Smooth muscle cell of trachea (primary cell): Measurements from ENCODE around the gene LIMA1. TPM values are rescaled to one million over a fixed set of nuclear protein-coding genes. Genes with fewer than 3 reads are reported as not detected.

Experiments
- total RNA-seq: library from RNA; depleted of rRNA; stranded (reverse); fragments of >200 nt; gene quantifications from 2 replicates; pipeline ENCODE4 v1.2.1, GENCODE V29; 2014

Gene LIMA1
- 122 and 167 TPM in 2 replicates for total RNA-seq

DNA sequence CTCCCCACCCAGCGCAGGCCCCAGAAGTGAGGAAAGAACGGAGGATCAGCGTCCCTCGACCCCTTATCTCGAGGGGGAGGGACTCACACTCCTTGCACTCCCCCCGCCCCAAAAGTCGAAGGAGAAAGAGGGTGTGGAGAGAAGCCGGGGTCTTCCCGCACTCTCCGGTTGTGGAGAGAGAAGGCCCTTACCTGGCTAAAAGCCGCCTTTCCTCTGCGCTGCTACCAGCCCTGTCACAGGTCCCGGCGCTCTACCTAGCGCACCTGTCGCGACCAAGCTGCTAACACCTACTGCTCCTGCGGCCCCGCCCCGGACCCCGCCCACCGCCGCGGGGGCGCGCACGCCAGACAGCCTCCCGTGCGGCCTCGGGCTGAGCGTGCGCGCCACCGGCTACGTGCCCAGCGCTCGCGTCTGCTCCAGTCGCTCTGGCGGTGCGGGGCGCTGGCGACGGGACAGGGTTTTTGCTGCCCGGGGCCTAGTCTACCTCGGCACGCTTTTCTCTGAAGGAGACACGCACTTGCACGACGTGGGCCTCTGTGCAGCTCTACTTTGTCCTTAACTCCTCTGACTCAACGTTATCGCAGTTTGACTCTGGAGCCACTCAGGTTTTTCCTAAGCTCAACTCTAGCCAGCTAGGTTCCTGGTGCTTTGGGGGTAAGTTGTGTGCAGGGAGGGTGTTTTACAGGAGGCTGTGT is at the start of gene LIMA1:
LIMA1 (minus strand) TSS at position 292 of the 695 bp plus-strand sequence. CDS start 34,769 bp downstream, outside the sequence.

GRCh38 chr12:50167049-50167828 is 116.1 kb downstream of the LIMA1 start, which contains the start of gene CERS5:
Gene CERS5 (minus strand): TSS chr12:50167369. CDS start chr12:50167297, 72 bp downstream.

Other genes starting within 250 kb of the LIMA1 start
- gene ASIC1, start 225.9 kb downstream of the LIMA1 start, total RNA-seq = 1.5 and 4.6 TPM in 2 replicates
- gene SMARCD1, start 198.2 kb downstream of the LIMA1 start, total RNA-seq = 36.9 and 40.6 TPM in 2 replicates
- gene GPD1, start 179.5 kb downstream of the LIMA1 start, total RNA-seq = under 0.01 TPM in 1 of 2 replicates, not detected in the other
- 26.0 and 29.4 TPM in 2 replicates for gene COX14, start 171.3 kb downstream of the LIMA1 start, total RNA-seq
- 27.3 and 37.4 TPM in 2 replicates for gene CERS5, start 116.2 kb downstream of the LIMA1 start, total RNA-seq
- gene FAM186A, start 113.1 kb upstream of the LIMA1 start, total RNA-seq = not detected in 2 replicates
- 29.7 and 35.4 TPM in 2 replicates for gene LARP4, start 117.4 kb upstream of the LIMA1 start, total RNA-seq
- gene DIP2B, start 221.5 kb upstream of the LIMA1 start, total RNA-seq = 25.3 and 27.9 TPM in 2 replicates